ENCODE results near the gene INO80.

Gene INO80

GRCh38 chr15:41116116-41116961 lies at the start of gene INO80:
Gene INO80 (minus strand): TSS chr15:41116280. CDS start chr15:41096310, 19,970 bp downstream.
- H3K27me3 ChIP-seq (ENCODE audit: control insufficient read depth in 2 of 2, insufficient read depth in 2 of 2, low read length in 2 of 2): no peaks in the 10 kb centered on the region

GRCh38 chr15:41161736-41162135 lies 45.7 kb upstream of the INO80 start:
- Histone ChIP-seq H3K4me1 (ENCODE audit: control insufficient read depth in 2 of 2, insufficient read depth in 2 of 2, low read length in 2 of 2) (no peaks in the 10 kb centered on the region), H3K9ac (ENCODE audit: low read depth in 1 of 2, low read length in 2 of 2) (no peak overlapping the region), H3K4me3 (ENCODE audit: low read length in 2 of 2) (no peak overlapping the region), H3K27me3 (ENCODE audit: control insufficient read depth in 2 of 2, insufficient read depth in 2 of 2, low read length in 2 of 2) (peaks cover 0 to 4% of the 10 kb centered on the region in 2 donors), H3K27ac (ENCODE audit: low read depth in 2 of 2, low read length in 2 of 2) (no peak overlapping the region), H3K36me3 (ENCODE audit: control insufficient read depth in 2 of 2, insufficient read depth in 2 of 2, low read length in 2 of 2) (no peaks in the 10 kb centered on the region), H3K9me3 (ENCODE audit: control insufficient read depth in 2 of 2, low read length in 2 of 2) (no peaks in the 10 kb centered on the region)

More at GRCh38 chr15:41116116-41116961, at the start of gene INO80:
- Histone ChIP-seq H3K9me3 (ENCODE audit: control insufficient read depth in 2 of 2, low read length in 2 of 2) (no peaks in the 10 kb centered on the region), H3K27ac (ENCODE audit: low read depth in 2 of 2, low read length in 2 of 2) (peak within 1 kb of the TSS; percentile 99), H3K4me3 (ENCODE audit: low read length in 2 of 2) (peak within 1 kb of the TSS; percentile 87 to 97), H3K36me3 (ENCODE audit: control insufficient read depth in 2 of 2, insufficient read depth in 2 of 2, low read length in 2 of 2) (no peaks in the 10 kb centered on the region), H3K9ac (ENCODE audit: low read depth in 1 of 2, low read length in 2 of 2) (peak within 1 kb of the TSS; percentile 89 to 95), H3K4me1 (ENCODE audit: control insufficient read depth in 2 of 2, insufficient read depth in 2 of 2, low read length in 2 of 2) (peaks cover 8 to 11% of the 10 kb centered on the region in 2 donors)

GRCh38 chr15:41161336-41161735 lies 45.3 kb upstream of the INO80 start:
- no peak overlapping the region for H3K4me3 ChIP-seq (ENCODE audit: low read length in 2 of 2)
- no peak overlapping the region for H3K9ac ChIP-seq (ENCODE audit: low read depth in 1 of 2, low read length in 2 of 2)
- H3K4me1 ChIP-seq (ENCODE audit: control insufficient read depth in 2 of 2, insufficient read depth in 2 of 2, low read length in 2 of 2): no peaks in the 10 kb centered on the region
- H3K36me3 ChIP-seq (ENCODE audit: control insufficient read depth in 2 of 2, insufficient read depth in 2 of 2, low read length in 2 of 2): no peaks in the 10 kb centered on the region
- no peaks in the 10 kb centered on the region for H3K9me3 ChIP-seq (ENCODE audit: control insufficient read depth in 2 of 2, low read length in 2 of 2)
- H3K27me3 ChIP-seq (ENCODE audit: control insufficient read depth in 2 of 2, insufficient read depth in 2 of 2, low read length in 2 of 2): peaks cover 0 to 4% of the 10 kb centered on the region in 2 donors
- no peak overlapping the region for H3K27ac ChIP-seq (ENCODE audit: low read depth in 2 of 2, low read length in 2 of 2)

GRCh38 chr15:41160639-41161315 lies 44.7 kb upstream of the INO80 start:
- H3K27me3 ChIP-seq (ENCODE audit: control insufficient read depth in 2 of 2, insufficient read depth in 2 of 2, low read length in 2 of 2): peaks cover 0 to 1% of the 10 kb centered on the region in 2 donors

GRCh38 chr15:41154412-41154811 lies 38.3 kb upstream of the INO80 start:
- H3K9me3 ChIP-seq (ENCODE audit: control insufficient read depth in 2 of 2, low read length in 2 of 2): no peaks in the 10 kb centered on the region
- no peaks in the 10 kb centered on the region for H3K4me1 ChIP-seq (ENCODE audit: control insufficient read depth in 2 of 2, insufficient read depth in 2 of 2, low read length in 2 of 2)
- no peak overlapping the region for H3K27ac ChIP-seq (ENCODE audit: low read depth in 2 of 2, low read length in 2 of 2)
- H3K27me3 ChIP-seq (ENCODE audit: control insufficient read depth in 2 of 2, insufficient read depth in 2 of 2, low read length in 2 of 2): no peaks in the 10 kb centered on the region
- H3K36me3 ChIP-seq (ENCODE audit: control insufficient read depth in 2 of 2, insufficient read depth in 2 of 2, low read length in 2 of 2): no peaks in the 10 kb centered on the region
- H3K9ac ChIP-seq (ENCODE audit: low read depth in 1 of 2, low read length in 2 of 2): no peak overlapping the region
- H3K4me3 ChIP-seq (ENCODE audit: low read length in 2 of 2): no peak overlapping the region

More at GRCh38 chr15:41160639-41161315, 44.7 kb upstream of the INO80 start:
- Histone ChIP-seq H3K9me3 (ENCODE audit: control insufficient read depth in 2 of 2, low read length in 2 of 2) (no peaks in the 10 kb centered on the region), H3K4me3 (ENCODE audit: low read length in 2 of 2) (no peak overlapping the region), H3K9ac (ENCODE audit: low read depth in 1 of 2, low read length in 2 of 2) (no peak overlapping the region), H3K4me1 (ENCODE audit: control insufficient read depth in 2 of 2, insufficient read depth in 2 of 2, low read length in 2 of 2) (no peaks in the 10 kb centered on the region), H3K36me3 (ENCODE audit: control insufficient read depth in 2 of 2, insufficient read depth in 2 of 2, low read length in 2 of 2) (no peaks in the 10 kb centered on the region), H3K27ac (ENCODE audit: low read depth in 2 of 2, low read length in 2 of 2) (no peak overlapping the region)

- H3K4me1 ChIP-seq (ENCODE audit: control insufficient read depth in 2 of 2, insufficient read depth in 2 of 2, low read length in 2 of 2): no peaks in the 10 kb centered on the region
- H3K27ac ChIP-seq (ENCODE audit: low read depth in 2 of 2, low read length in 2 of 2): no peak overlapping the region
- H3K9me3 ChIP-seq (ENCODE audit: control insufficient read depth in 2 of 2, low read length in 2 of 2): no peaks in the 10 kb centered on the region
- no peak overlapping the region for H3K9ac ChIP-seq (ENCODE audit: low read depth in 1 of 2, low read length in 2 of 2)
- H3K27me3 ChIP-seq (ENCODE audit: control insufficient read depth in 2 of 2, insufficient read depth in 2 of 2, low read length in 2 of 2): no peaks in the 10 kb centered on the region
- H3K36me3 ChIP-seq (ENCODE audit: control insufficient read depth in 2 of 2, insufficient read depth in 2 of 2, low read length in 2 of 2): no peaks in the 10 kb centered on the region
- H3K4me3 ChIP-seq (ENCODE audit: low read length in 2 of 2): no peak overlapping the region
These were observed 37.7 kb upstream of the INO80 start for GRCh38 chr15:41153733-41154132.

- H3K9me3 ChIP-seq (ENCODE audit: control insufficient read depth in 2 of 2, low read length in 2 of 2): no peaks in the 10 kb centered on the region
- no peaks in the 10 kb centered on the region for H3K27me3 ChIP-seq (ENCODE audit: control insufficient read depth in 2 of 2, insufficient read depth in 2 of 2, low read length in 2 of 2)
- no peak overlapping the region for H3K9ac ChIP-seq (ENCODE audit: low read depth in 1 of 2, low read length in 2 of 2)
- H3K27ac ChIP-seq (ENCODE audit: low read depth in 2 of 2, low read length in 2 of 2): no peak overlapping the region
- no peak overlapping the region for H3K4me3 ChIP-seq (ENCODE audit: low read length in 2 of 2)
- no peaks in the 10 kb centered on the region for H3K4me1 ChIP-seq (ENCODE audit: control insufficient read depth in 2 of 2, insufficient read depth in 2 of 2, low read length in 2 of 2)
- no peaks in the 10 kb centered on the region for H3K36me3 ChIP-seq (ENCODE audit: control insufficient read depth in 2 of 2, insufficient read depth in 2 of 2, low read length in 2 of 2)
These were observed 35.4 kb upstream of the INO80 start for GRCh38 chr15:41151451-41152005.

GRCh38 chr15:41150279-41150678 lies 34.2 kb upstream of the INO80 start:
- Histone ChIP-seq H3K9me3 (ENCODE audit: control insufficient read depth in 2 of 2, low read length in 2 of 2) (no peaks in the 10 kb centered on the region), H3K27me3 (ENCODE audit: control insufficient read depth in 2 of 2, insufficient read depth in 2 of 2, low read length in 2 of 2) (no peaks in the 10 kb centered on the region), H3K4me1 (ENCODE audit: control insufficient read depth in 2 of 2, insufficient read depth in 2 of 2, low read length in 2 of 2) (no peaks in the 10 kb centered on the region), H3K9ac (ENCODE audit: low read depth in 1 of 2, low read length in 2 of 2) (no peak overlapping the region), H3K4me3 (ENCODE audit: low read length in 2 of 2) (no peak overlapping the region), H3K27ac (ENCODE audit: low read depth in 2 of 2, low read length in 2 of 2) (no peak overlapping the region), H3K36me3 (ENCODE audit: control insufficient read depth in 2 of 2, insufficient read depth in 2 of 2, low read length in 2 of 2) (no peaks in the 10 kb centered on the region)

- H3K27ac ChIP-seq (ENCODE audit: low read depth in 2 of 2, low read length in 2 of 2): no peak overlapping the region
- no peaks in the 10 kb centered on the region for H3K4me1 ChIP-seq (ENCODE audit: control insufficient read depth in 2 of 2, insufficient read depth in 2 of 2, low read length in 2 of 2)
- no peaks in the 10 kb centered on the region for H3K9me3 ChIP-seq (ENCODE audit: control insufficient read depth in 2 of 2, low read length in 2 of 2)
- H3K27me3 ChIP-seq (ENCODE audit: control insufficient read depth in 2 of 2, insufficient read depth in 2 of 2, low read length in 2 of 2): no peaks in the 10 kb centered on the region
- no peak overlapping the region for H3K4me3 ChIP-seq (ENCODE audit: low read length in 2 of 2)
- no peaks in the 10 kb centered on the region for H3K36me3 ChIP-seq (ENCODE audit: control insufficient read depth in 2 of 2, insufficient read depth in 2 of 2, low read length in 2 of 2)
- H3K9ac ChIP-seq (ENCODE audit: low read depth in 1 of 2, low read length in 2 of 2): no peak overlapping the region
These were observed 32.0 kb upstream of the INO80 start for GRCh38 chr15:41148065-41148464.

GRCh38 chr15:41139619-41140018 lies 23.5 kb upstream of the INO80 start:
- Histone ChIP-seq H3K27me3 (ENCODE audit: control insufficient read depth in 2 of 2, insufficient read depth in 2 of 2, low read length in 2 of 2) (no peaks in the 10 kb centered on the region), H3K4me1 (ENCODE audit: control insufficient read depth in 2 of 2, insufficient read depth in 2 of 2, low read length in 2 of 2) (no peaks in the 10 kb centered on the region), H3K9ac (ENCODE audit: low read depth in 1 of 2, low read length in 2 of 2) (no peak overlapping the region), H3K36me3 (ENCODE audit: control insufficient read depth in 2 of 2, insufficient read depth in 2 of 2, low read length in 2 of 2) (no peaks in the 10 kb centered on the region), H3K4me3 (ENCODE audit: low read length in 2 of 2) (no peak overlapping the region), H3K27ac (ENCODE audit: low read depth in 2 of 2, low read length in 2 of 2) (no peak overlapping the region), H3K9me3 (ENCODE audit: control insufficient read depth in 2 of 2, low read length in 2 of 2) (no peaks in the 10 kb centered on the region)
